ENCODE results near the gene TMEM178A.

TMEM178A gene

DNA sequence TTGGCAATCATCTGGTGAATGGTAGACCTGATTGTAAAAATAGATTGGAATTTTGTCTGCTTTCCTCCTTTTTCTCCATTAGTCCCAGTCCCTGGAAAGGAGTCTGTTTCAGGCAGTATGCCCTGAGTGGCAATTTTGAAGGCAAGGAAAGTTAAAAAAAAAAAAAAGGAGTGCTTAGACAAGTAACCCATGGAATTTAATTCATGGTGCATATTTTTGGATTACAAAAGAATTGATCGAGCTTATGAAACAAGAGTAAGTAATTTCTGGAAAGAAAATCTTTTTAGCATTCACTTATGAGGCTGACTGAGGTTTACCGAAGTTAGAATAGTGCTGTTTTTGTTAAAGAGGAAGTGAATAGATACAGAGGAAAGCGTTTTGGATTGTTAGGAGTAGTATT is 29.4 kb upstream of the TMEM178A start:
- TF ChIP-seq, protein P1, sequence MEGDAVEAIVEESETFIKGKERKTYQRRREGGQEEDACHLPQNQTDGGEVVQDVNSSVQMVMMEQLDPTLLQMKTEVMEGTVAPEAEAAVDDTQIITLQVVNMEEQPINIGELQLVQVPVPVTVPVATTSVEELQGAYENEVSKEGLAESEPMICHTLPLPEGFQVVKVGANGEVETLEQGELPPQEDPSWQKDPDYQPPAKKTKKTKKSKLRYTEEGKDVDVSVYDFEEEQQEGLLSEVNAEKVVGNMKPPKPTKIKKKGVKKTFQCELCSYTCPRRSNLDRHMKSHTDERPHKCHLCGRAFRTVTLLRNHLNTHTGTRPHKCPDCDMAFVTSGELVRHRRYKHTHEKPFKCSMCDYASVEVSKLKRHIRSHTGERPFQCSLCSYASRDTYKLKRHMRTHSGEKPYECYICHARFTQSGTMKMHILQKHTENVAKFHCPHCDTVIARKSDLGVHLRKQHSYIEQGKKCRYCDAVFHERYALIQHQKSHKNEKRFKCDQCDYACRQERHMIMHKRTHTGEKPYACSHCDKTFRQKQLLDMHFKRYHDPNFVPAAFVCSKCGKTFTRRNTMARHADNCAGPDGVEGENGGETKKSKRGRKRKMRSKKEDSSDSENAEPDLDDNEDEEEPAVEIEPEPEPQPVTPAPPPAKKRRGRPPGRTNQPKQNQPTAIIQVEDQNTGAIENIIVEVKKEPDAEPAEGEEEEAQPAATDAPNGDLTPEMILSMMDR (IDR thresholded peaks at IDR 0.05; ENCODE audit: borderline replicate concordance, insufficient read depth, low read depth, low read length) = no peak
- H3K4me3 ChIP-seq (ENCODE audit: low read depth, low read length) = no peak overlapping the region

DNA sequence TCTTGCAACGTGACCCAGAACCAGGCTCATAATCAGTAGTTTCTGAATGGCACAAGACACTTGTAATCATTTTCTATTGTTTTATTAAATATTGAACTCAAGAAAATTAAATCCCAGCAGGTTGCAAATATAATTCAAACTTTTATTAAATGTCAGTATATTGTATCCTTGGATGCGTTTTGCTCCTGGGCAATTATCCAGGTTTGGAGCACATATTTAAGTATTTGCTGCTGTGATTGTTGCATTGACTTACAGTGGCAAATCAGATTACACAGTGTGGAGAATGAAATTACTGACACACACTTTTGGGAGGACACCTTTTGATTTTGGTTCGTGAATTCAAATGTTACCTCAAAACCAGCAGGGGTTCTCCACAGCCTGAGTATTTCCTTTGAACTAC is 27.1 kb upstream of the TMEM178A start:
- no peak overlapping the region for H3K4me3 ChIP-seq (ENCODE audit: low read depth, low read length)
- TF ChIP-seq, protein P1 (IDR thresholded peaks at IDR 0.05; ENCODE audit: borderline replicate concordance, insufficient read depth, low read depth, low read length) = no peak

DNA sequence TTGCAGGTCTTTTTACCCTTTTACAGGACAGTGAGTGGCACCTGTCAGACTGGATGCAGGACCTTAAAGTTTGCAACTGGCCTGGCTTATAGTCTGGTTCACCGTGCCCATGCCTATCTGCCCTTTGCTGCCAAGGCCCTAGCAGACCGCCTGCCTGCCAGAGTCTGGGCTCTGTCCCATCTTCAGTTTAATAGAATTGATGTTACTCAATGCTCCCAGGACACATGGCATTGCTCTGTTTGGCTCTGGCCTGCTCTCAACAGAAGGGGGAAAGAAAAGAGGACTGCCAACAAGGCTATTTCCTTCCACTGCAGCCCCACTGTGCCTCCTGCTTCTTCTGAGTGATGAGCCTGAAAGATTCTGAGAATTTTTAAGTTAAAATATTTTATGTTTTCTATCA is 25.6 kb upstream of the TMEM178A start:
- H3K4me3 ChIP-seq (ENCODE audit: low read depth, low read length) = no peak overlapping the region
- TF ChIP-seq, protein P1 (IDR thresholded peaks at IDR 0.05; ENCODE audit: borderline replicate concordance, insufficient read depth, low read depth, low read length) = no peak

DNA sequence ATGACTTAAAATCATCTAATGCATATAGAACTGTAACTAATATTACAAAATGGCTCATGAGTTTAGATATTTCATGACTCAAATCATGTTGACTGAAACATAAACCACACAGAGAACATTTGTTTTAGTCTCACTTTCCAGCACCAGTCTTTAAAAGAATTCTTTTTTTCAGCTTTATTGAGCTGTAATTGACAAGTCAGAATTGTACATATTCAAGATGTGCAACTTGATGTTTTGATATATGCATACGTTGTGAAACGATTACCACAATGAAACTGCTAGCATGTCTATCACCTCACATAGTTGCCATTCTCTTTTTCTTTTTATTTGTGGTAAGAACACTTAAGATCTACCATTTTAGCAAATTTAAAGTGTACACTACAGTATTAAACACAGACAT is 25.0 kb upstream of the TMEM178A start:
- TF ChIP-seq, protein P1 (IDR thresholded peaks at IDR 0.05; ENCODE audit: borderline replicate concordance, insufficient read depth, low read depth, low read length) = no peak
- no peak overlapping the region for H3K4me3 ChIP-seq (ENCODE audit: low read depth, low read length)

DNA sequence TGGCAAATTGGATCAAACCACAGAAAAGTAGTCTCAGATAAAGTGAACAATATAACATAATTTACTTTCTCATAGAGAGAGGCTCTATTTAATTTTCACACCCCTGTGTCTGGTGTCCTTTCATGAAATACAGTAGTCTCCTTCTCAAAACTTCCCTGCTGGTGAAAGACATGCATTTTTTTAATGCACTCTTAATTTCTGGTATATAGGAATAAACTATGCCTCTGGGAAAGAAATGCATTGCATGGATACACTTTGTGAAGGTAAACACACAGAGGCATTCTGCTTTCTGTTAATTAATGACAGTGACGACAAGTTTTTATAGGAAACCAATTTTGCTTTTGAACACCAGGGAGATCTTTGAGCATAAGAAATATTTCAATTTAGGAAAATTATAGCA is 24.1 kb upstream of the TMEM178A start:
- TF ChIP-seq, protein P1 (IDR thresholded peaks at IDR 0.05; ENCODE audit: borderline replicate concordance, insufficient read depth, low read depth, low read length) = no peak
- no peak overlapping the region for H3K4me3 ChIP-seq (ENCODE audit: low read depth, low read length)

DNA sequence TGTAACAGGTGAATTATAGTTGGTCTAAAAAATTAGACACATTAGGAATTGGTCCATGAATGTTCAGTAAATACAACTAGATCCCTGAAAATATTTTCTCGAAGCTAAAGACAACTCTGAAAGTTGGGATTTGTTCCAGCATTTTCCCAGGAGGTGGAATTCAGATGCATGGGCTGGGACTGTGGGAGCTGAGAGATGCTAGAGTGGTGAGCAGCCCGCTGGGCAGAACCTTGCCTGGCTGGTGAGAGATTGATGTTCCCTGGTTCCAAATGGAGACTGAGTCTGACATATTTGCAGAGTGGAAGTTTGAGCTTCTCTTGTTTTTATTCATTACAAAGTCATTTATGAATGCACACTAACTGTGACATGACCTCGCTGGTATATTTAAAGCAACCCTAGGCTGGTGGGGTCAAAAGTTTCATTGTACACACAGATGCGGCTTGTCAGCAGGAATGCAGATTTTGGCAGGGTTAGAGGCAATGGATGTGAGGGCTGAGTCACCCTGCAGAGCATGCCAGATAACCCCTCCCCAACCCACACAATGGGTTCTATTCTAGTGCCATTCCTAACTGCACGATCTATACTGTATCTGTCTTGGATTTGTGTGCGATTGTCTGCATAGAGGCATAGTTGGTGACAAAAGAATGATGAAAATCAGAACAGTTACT is 23.5 kb upstream of the TMEM178A start:
- no peak overlapping the region for H3K4me3 ChIP-seq (ENCODE audit: low read depth, low read length)
- TF ChIP-seq, protein P1 (IDR thresholded peaks at IDR 0.05; ENCODE audit: borderline replicate concordance, insufficient read depth, low read depth, low read length) = no peak

DNA sequence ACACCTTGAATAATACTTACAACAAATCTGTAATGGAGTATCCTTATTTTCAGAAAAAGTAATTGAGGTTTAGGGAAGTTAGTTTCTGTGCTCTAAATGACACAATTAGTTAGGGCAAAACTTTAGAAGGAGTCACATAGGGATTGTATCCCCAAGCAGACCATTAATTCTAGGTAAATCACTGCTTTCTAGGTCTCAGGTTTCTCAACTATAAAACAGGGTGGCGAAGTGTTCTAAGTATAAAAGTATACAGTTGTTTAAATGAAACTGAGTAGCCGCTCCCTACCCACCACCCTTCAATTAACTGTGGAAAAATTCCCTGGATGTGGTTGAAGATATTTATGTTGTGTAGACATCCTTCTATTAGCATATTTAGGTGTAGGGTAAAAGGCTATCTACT is 19.9 kb upstream of the TMEM178A start:
- TF ChIP-seq, protein P1 (IDR thresholded peaks at IDR 0.05; ENCODE audit: borderline replicate concordance, insufficient read depth, low read depth, low read length) = no peak
- H3K4me3 ChIP-seq (ENCODE audit: low read depth, low read length) = no peak overlapping the region
